Smooth muscle cell of the pulmonary artery (primary cell): ENCODE measurements around the gene CHST11. TPM values are rescaled to one million over a fixed set of nuclear protein-coding genes. Genes with fewer than 3 reads are reported as not detected.

Source experiments
- total RNA-seq: library from RNA; depleted of rRNA; stranded (reverse); fragments of >200 nt; gene quantifications from 2 replicates; pipeline ENCODE4 v1.2.3, GENCODE V29; 2014

CHST11 gene
- 11.4 and 12.9 TPM in 2 replicates for total RNA-seq

GRCh38 chr12:104456417-104456949 is at the start of gene CHST11:
CHST11 (plus strand) TSS chr12:104456948.

Other genes with a start within 250 kb of the CHST11 start
- 671 and 1,049 TPM in 2 replicates for gene TXNRD1, start 241.2 kb upstream of the CHST11 start, total RNA-seq
- 8.9 and 14.2 TPM in 2 replicates for gene EID3, start 153.2 kb upstream of the CHST11 start, total RNA-seq